Stimulated activated CD4-positive, alpha-beta T cell treated with anti-CD3 and anti-CD28 coated beads, Interleukin-12 subunit alpha, Interleukin-12 subunit beta, amount 100 ng/mL, for 4 hours (primary cell): ENCODE measurements around the gene SAMD13.

Experiments used
- DNase-seq: peaks from one replicate; pipeline ENCODE4 v3.0.0-alpha.2; 2020

The SAMD13 gene

GRCh38 chr1:84376000-84376910, 74.7 kb downstream of the SAMD13 start:
- DNase-seq, result no peak

DNA sequence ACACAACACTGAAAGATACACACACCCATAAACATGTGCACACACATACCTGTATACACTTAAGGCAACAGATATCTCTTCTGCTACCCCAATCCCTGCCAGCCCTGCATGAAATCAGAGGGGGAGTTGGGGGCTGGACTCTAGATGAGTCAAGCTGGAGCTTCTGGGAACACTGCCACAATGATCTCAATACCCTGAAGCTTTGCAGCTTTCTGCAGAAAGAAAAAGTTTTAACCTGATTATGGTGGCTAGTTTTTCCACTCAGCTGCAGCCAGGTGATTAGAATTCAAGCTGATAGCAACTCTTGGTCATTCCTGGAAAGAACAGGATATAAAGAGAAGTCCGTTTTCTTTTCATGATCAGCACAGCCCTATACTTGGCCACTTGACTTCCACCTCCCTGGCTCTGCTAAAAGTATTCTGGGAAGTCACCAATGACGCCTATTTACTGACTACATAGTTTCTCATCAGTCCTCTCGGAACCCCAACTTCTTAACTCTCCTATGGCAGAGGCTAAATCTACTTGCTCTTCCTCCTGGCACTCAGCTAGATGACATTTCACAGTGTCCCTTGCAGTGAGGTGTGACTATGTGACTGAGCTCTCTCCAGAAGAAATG, 76.1 kb downstream of the SAMD13 start:
- no peak for DNase-seq

DNA sequence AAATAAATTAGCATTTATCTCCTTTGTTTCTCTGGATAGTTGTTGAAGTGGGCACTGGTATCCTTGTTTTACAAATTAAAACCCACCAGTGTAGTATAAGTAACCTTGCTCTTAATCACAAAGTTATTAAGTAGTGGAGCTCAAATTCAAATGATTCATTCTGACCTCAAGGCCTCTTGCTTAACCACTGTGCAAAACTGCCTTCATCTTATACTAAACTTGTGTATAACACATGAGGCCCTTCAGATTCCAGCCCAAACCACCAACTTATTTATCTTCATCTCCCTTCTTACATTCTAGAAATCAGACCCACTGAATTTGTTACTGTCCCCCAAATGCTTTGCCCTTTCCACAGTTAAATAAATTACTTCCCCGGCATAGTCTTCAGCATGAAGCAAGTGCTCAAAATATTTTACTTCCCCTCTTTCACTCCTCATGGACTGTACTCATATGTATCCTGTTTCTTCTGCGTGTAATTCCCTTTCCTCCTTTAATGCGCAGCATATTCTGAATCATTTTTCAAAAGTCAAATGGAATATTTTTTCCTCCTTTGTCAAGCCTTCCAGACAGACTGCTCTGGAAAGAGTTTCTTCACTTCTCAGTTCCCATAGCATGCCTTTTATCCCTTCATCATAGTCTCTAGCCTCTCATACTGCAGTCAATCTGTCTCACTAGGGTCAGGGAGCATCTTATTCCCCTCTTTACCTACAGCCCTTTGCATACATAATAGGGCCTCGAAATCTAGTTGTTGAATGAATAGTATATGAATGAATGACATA, 77.8 kb downstream of the SAMD13 start:
- DNase-seq, result no peak

- no peak for DNase-seq
These were observed 78.3 kb downstream of the SAMD13 start for GRCh38 chr1:84379917-84380180.

DNA sequence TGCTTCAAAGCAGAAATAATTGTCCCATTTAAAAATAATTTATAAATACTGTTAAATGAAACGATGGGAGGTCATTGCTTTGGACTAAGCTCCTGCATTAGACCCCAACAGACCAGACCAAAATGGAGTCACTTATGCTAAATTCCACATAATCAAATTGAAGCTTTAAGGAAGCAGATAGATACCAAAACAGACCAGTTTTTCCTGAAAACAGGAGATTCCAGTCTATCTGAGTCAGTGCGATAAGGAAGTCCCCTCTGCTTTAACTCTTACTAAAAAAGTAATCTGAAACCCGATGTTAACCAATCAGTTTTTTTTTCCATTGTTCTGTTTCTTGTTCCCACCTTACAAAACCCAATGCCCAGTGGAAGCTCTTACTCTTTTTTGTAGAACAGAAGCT, 80.6 kb downstream of the SAMD13 start:
- no peak for DNase-seq

DNA sequence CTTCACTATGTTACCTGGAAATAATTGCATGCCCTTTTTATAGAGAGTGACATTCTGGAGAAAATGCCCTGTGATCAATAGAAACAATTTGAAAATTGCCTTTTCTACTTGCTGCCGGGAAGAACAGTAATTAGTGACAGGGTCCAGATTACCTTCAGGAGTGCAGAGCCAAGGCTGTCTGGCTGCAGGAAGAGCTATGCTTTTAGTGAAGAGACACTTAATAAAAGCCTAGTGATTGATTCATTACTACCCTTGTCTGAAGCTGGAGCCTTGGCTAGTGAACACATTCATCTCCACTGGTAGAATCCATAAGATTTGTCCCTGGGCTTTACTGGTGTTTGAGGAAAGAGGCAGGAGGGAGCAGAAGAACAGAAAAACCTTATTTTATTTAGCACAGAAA, 83.8 kb downstream of the SAMD13 start:
- no peak for DNase-seq

DNA sequence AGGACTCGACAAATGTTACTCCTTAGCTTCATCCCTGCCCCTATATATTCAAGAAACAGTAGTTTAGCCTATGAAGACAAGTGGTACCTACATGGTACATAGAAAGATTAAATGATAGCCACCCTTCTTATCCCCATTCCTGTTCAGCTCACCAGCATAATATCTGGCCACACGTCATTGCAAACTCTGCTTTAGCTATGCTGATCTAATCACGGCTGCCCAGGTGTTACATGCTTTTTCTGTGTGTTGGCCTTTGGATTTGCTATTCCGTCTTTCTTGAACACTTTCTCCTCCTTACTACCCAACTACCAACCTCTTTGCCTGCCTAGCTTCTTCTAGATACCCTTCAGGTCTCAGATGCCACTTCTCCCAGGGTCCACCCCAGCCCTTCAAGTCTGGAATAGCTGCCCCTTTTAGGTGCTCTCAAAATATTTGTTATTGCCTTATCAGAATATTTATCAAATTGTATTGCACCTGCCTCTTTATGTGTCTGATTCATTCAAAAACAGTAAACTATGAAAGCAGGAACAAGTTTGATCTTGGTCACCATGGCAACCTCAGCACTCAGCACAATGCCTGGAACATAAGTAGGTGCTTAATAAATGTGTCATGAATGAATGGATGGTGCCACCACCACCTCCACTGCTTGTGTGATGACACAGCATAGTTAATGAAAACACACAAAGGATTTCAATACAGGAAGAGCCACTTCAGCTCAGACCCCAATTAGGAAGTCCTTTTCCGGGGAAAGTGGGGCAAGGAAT, 85.4 kb downstream of the SAMD13 start:
- DNase-seq, result no peak

- DNase-seq, result no peak
These were observed 86.1 kb downstream of the SAMD13 start for GRCh38 chr1:84387480-84388163.

- DNase-seq, result no peak
These were observed 88.7 kb downstream of the SAMD13 start for GRCh38 chr1:84390226-84390625.

DNA sequence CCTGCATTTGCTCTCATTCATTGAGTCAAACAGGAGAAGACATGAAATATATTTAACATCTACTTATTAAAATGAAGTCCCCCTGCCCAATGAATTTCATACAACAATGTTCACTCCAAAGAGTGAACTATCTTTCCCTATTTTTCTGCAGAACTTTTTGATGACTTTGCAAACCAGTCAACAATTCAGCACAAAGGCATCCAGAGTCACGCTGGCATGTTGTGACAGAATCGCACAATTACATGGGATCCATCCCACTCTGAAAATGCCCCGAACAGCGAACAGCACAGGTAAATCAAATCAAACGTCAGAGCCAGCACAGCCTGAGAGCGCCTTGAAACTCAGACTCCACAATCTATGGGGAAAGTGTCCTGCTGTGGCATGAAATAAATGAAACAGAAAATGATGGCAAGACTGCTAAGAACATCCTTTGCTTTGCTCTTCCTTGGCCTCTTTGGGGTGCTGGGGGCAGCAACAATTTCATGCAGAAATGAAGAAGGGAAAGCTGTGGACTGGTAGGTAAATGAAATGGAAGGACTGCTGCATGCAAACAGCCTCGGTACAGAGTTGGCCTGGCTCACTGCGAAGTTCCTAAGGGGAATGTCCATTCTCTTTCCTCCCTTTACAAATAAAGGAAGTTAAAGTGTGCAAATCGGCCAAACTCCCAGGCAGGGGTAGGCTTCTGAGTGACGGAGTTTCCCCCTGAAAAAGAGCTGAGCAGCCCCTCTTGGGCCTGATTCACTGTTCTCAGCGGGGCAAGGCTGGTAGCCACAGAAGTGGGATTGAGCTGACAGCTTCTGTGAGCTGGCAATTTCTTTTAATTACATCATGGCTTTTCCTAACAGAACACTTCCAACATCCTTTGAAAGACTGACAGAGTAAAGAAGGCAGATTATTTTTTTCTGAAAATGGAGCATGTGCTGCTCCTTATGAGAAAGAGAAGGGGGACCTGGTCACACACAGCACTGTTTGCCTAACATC, 97.0 kb downstream of the SAMD13 start, which contains the start of gene DNASE2B:
DNASE2B (plus strand) TSS at position 310 of the 981 bp plus-strand sequence; CDS start at position 391, 81 bp downstream.
- DNase-seq, result no peak
